ENCODE measurements around the gene AXL. TPM values are rescaled to one million over a fixed set of nuclear protein-coding genes. Genes with fewer than 3 reads are reported as not detected.

The AXL gene
- total RNA-seq, 1 experiment from 2014 or later: 236 TPM

- H3K79me2 ChIP-seq (ENCODE audit: low read depth): peaks cover 19% of the 10 kb centered on the region
- H3K9me3 ChIP-seq (ENCODE audit: insufficient read depth, low read depth): no peaks in the 10 kb centered on the region
- H3K27me3 ChIP-seq (ENCODE audit: insufficient read depth, low read depth): no peaks in the 10 kb centered on the region
- intact Hi-C loops (cut with micrococcal nuclease; ENCODE audit: unreplicated experiment): loop anchor here (2.0 to 5.0 kb wide), 2 partner anchors 48 to 507 kb away; partner anchors contain the start of genes COQ8B and ITPKC
- no peaks in the 10 kb centered on the region for H3K9me2 ChIP-seq (ENCODE audit: insufficient read depth)
- H3K4me3 ChIP-seq: no peak overlapping the region
- BruUV-seq (replicated peaks): no TSS peak
- TF ChIP-seq EZH2 (IDR thresholded peaks at IDR 0.05; ENCODE audit: low read depth) (no peak), CTCF (conservative IDR thresholded peaks at IDR 0.05) (no peak)
- CTCF ChIA-PET: no interaction called here
- H2AFZ ChIP-seq: no peak overlapping the region
- no peak for DNase-seq
- peak overlapping the region; percentile 91; the same call in 1 of the 2 replicates for H3K4me2 ChIP-seq
- H3F3A ChIP-seq (ENCODE audit: insufficient read depth, low read depth): peaks cover 37% of the 10 kb centered on the region
- H3K27ac ChIP-seq: peak overlapping the region; percentile 78
- peaks cover 6% of the 10 kb centered on the region; the same call in 1 of the 2 replicates for H3K36me3 ChIP-seq (ENCODE audit: low read depth)
- H3K4me1 ChIP-seq (replicated peaks; ENCODE audit: insufficient read depth): peaks cover 56% of the 10 kb centered on the region
- H4K20me1 ChIP-seq (ENCODE audit: insufficient read depth): no peaks in the 10 kb centered on the region
- POLR2A ChIA-PET (ENCODE audit: unreplicated experiment): interaction anchor here (0.6 kb wide), 1 partner anchor 131 kb away, joined by 5 read pairs; no protein-coding TSS in a partner anchor
These were observed 5.6 kb downstream of the AXL start for GRCh38 chr19:41224632-41225031.

GRCh38 chr19:41225238-41226052 is 6.4 kb downstream of the AXL start:
- intact Hi-C loops (cut with micrococcal nuclease; ENCODE audit: unreplicated experiment): loop anchor here (2.0 to 5.0 kb wide), 2 partner anchors 49 to 508 kb away; partner anchors contain the start of genes COQ8B and ITPKC
- Histone ChIP-seq H3K9me2 (ENCODE audit: insufficient read depth) (no peaks in the 10 kb centered on the region), H3F3A (ENCODE audit: insufficient read depth, low read depth) (peaks cover 37% of the 10 kb centered on the region), H3K4me2 (peak overlapping the region; percentile 91), H4K20me1 (ENCODE audit: insufficient read depth) (no peaks in the 10 kb centered on the region), H3K79me2 (ENCODE audit: low read depth) (peaks cover 11% of the 10 kb centered on the region; the same call in 1 of the 2 replicates), H3K27me3 (ENCODE audit: insufficient read depth, low read depth) (no peaks in the 10 kb centered on the region), H2AFZ (peak overlapping the region; percentile 78), H3K4me3 (peak overlapping the region; percentile 61), H3K9me3 (ENCODE audit: insufficient read depth, low read depth) (no peaks in the 10 kb centered on the region), H3K4me1 (replicated peaks; ENCODE audit: insufficient read depth) (peaks cover 52% of the 10 kb centered on the region), H3K36me3 (ENCODE audit: low read depth) (peaks cover 6% of the 10 kb centered on the region; the same call in 1 of the 2 replicates), H3K27ac (peak overlapping the region; percentile 78)
- no TSS peak for BruUV-seq (replicated peaks)
- no peak for TF ChIP-seq EZH2 (IDR thresholded peaks at IDR 0.05; ENCODE audit: low read depth)
- TF ChIP-seq CTCF (conservative IDR thresholded peaks at IDR 0.05): no peak
- POLR2A ChIA-PET (ENCODE audit: unreplicated experiment): interaction anchor here (0.6 kb wide), 2 partner anchors 44 to 822 kb away, joined by 6 to 28 read pairs; no protein-coding TSS in a partner anchor
- peak; percentile 90 to 96 for DNase-seq
- CTCF ChIA-PET: no interaction called here

- H3K9me3 ChIP-seq (ENCODE audit: insufficient read depth, low read depth): no peaks in the 10 kb centered on the region
- H3K27ac ChIP-seq: peak overlapping the region; percentile 78
- H4K20me1 ChIP-seq (ENCODE audit: insufficient read depth): no peaks in the 10 kb centered on the region
- H3K79me2 ChIP-seq (ENCODE audit: low read depth): 0 out of 2 replicates have a peak, but pooled peaks cover 4% of the 10 kb centered on the region
- peak overlapping the region; percentile 78 for H2AFZ ChIP-seq
- H3F3A ChIP-seq (ENCODE audit: insufficient read depth, low read depth): peaks cover 37% of the 10 kb centered on the region
- DNase-seq: peak; percentile 75 to 97
- POLR2A ChIA-PET (ENCODE audit: unreplicated experiment): interaction anchor here (0.6 kb wide), 3 partner anchors 44 to 823 kb away, joined by 6 to 28 read pairs (median 12); no protein-coding TSS in a partner anchor
- no peaks in the 10 kb centered on the region for H3K9me2 ChIP-seq (ENCODE audit: insufficient read depth)
- peak overlapping the region; percentile 91 for H3K4me2 ChIP-seq
- peaks cover 52% of the 10 kb centered on the region for H3K4me1 ChIP-seq (replicated peaks; ENCODE audit: insufficient read depth)
- intact Hi-C loops (cut with micrococcal nuclease; ENCODE audit: unreplicated experiment): loop anchor here (5.0 kb wide), 1 partner anchor 509 kb away; the partner anchor contains the start of genes COQ8B and ITPKC
- peaks cover 2% of the 10 kb centered on the region; the same call in 1 of the 2 replicates for H3K36me3 ChIP-seq (ENCODE audit: low read depth)
- BruUV-seq (replicated peaks): no TSS peak
- H3K4me3 ChIP-seq: peak overlapping the region; percentile 61
- H3K27me3 ChIP-seq (ENCODE audit: insufficient read depth, low read depth): no peaks in the 10 kb centered on the region
- TF ChIP-seq CTCF (conservative IDR thresholded peaks at IDR 0.05) (no peak), EZH2 (IDR thresholded peaks at IDR 0.05; ENCODE audit: low read depth) (no peak)
- CTCF ChIA-PET: no interaction called here
These were observed 7.2 kb downstream of the AXL start for GRCh38 chr19:41226053-41226873.
